IMR-90 (cell line): ENCODE results near the gene LAMA5. TPM values are rescaled to one million over a fixed set of nuclear protein-coding genes. Genes with fewer than 3 reads are reported as not detected.

ENCODE experiments used
- ATAC-seq: fragments of 200-7000 bp; cut with Tn5 transposase; 2 replicates; pipeline ENCODE4 v1.9.1; 2020; ENCODE audit warnings: low read depth, mild to moderate bottlenecking, moderate library complexity
- BruUV-seq: library from RNA; stranded (reverse); fragments of 400-500 nt; replicated peaks from 2 replicates; lab custom pipeline; 2021; lab: Mats Ljungman, UMichigan
- CTCF ChIA-PET: fragments of 300-600 bp; formaldehyde crosslinking; extraction: SDS; loops from one replicate; lab custom pipeline; 2021; ENCODE audit warnings: antibody characterized with exemption; lab: Yijun Ruan, JAX
- POLR2A ChIA-PET: fragments of 300-600 bp; sonication (Branson Sonifier 250); formaldehyde crosslinking; loops from one replicate; lab custom pipeline; 2022; ENCODE audit warnings: antibody characterized with exemption; ENCODE audit not compliant: unreplicated experiment; lab: Charles Lee
- DNase-seq: peaks from one replicate; pipeline ENCODE4 v3.0.0; 2013
- H2AFZ ChIP-seq: replicated peaks from 2 replicates; pipeline ENCODE3; 2013; ENCODE audit warnings: low read length, mild to moderate bottlenecking; ENCODE audit not compliant: poor library complexity
- H2AK5ac ChIP-seq: 2 replicates; pipeline ENCODE4 v1.6.1; 2013; ENCODE audit warnings: low read depth, low read length, inconsistent platforms
- H2AK9ac ChIP-seq: replicated peaks from 2 replicates; pipeline ENCODE3; 2013; ENCODE audit warnings: mild to moderate bottlenecking, low read depth, low read length, moderate library complexity; ENCODE audit not compliant: poor library complexity
- H2BK120ac ChIP-seq: 2 replicates; pipeline ENCODE4 v1.6.1; 2013; ENCODE audit warnings: low read depth, low read length, inconsistent platforms
- H2BK15ac ChIP-seq: 3 replicates; pipeline ENCODE4 v1.6.1; 2013; ENCODE audit warnings: low read depth, low read length, inconsistent platforms
- H2BK20ac ChIP-seq: 2 replicates; pipeline ENCODE4 v1.6.1; 2013; ENCODE audit warnings: low read depth, mild to moderate bottlenecking, inconsistent platforms, low read length, moderate library complexity
- H2BK5ac ChIP-seq: 2 replicates; pipeline ENCODE4 v1.6.1; 2013; ENCODE audit warnings: mild to moderate bottlenecking, low read depth, low read length, inconsistent platforms; ENCODE audit not compliant: poor library complexity, severe bottlenecking
- H3K14ac ChIP-seq: replicated peaks from 2 replicates; pipeline ENCODE4 v1.6.1; 2013; ENCODE audit warnings: low read depth, low read length, inconsistent platforms
- H3K18ac ChIP-seq: 2 replicates; pipeline ENCODE4 v1.6.1; 2013; ENCODE audit warnings: low read depth, low read length, control low read depth
- H3K23ac ChIP-seq: 2 replicates; pipeline ENCODE4 v1.6.1; 2013; ENCODE audit warnings: low read depth, low read length, inconsistent platforms
- H3K27ac ChIP-seq: 2 replicates; pipeline ENCODE4 v1.5.1; 2013; ENCODE audit warnings: mild to moderate bottlenecking, control low read depth, low read length; ENCODE audit not compliant: insufficient read depth
- H3K27me3 ChIP-seq: 2 replicates; pipeline ENCODE4 v1.6.1; 2013; ENCODE audit warnings: low read length; ENCODE audit not compliant: control insufficient read depth, insufficient read depth
- H3K36me3 ChIP-seq: 2 replicates; pipeline ENCODE4 v1.6.1; 2013; ENCODE audit warnings: low read length, mixed read lengths; ENCODE audit not compliant: control insufficient read depth, insufficient read depth
- H3K4ac ChIP-seq: 2 replicates; pipeline ENCODE4 v1.6.1; 2013; ENCODE audit warnings: low read depth, low read length, inconsistent platforms
- H3K4me1 ChIP-seq: 2 replicates; pipeline ENCODE4 v1.6.1; 2013; ENCODE audit warnings: low read length, mixed read lengths; ENCODE audit not compliant: control insufficient read depth, insufficient read depth
- H3K4me2 ChIP-seq: 2 replicates; pipeline ENCODE4 v1.6.1; 2013; ENCODE audit warnings: low read depth, mild to moderate bottlenecking, control low read depth, low read length, moderate library complexity
- H3K4me3 ChIP-seq: 2 replicates; pipeline ENCODE4 v1.5.1; 2013; ENCODE audit warnings: low read depth, mild to moderate bottlenecking, control low read depth, low read length, moderate library complexity; ENCODE audit not compliant: insufficient read depth
- H3K56ac ChIP-seq: 2 replicates; pipeline ENCODE4 v1.6.1; 2013; ENCODE audit warnings: low read length, inconsistent platforms; ENCODE audit not compliant: insufficient read depth; ENCODE audit errors: extremely low read depth
- H3K79me1 ChIP-seq, 2 experiments: 2 replicates each; pipeline ENCODE4 v1.6.1; 2013; ENCODE audit warnings: low read length in 2 of 2, inconsistent platforms in 1 of 2, low read depth in 1 of 2
- H3K9ac ChIP-seq: 2 replicates; pipeline ENCODE4 v1.6.1; 2013; ENCODE audit warnings: low read depth, low read length, control low read depth
- H3K9me1 ChIP-seq: 2 replicates; pipeline ENCODE4 v1.6.1; 2013; ENCODE audit warnings: low read length, inconsistent platforms; ENCODE audit not compliant: insufficient read depth
- H3K9me3 ChIP-seq: 2 replicates; pipeline ENCODE4 v1.6.1; 2013; ENCODE audit warnings: low read length; ENCODE audit not compliant: control insufficient read depth, insufficient read depth
- H4K20me1 ChIP-seq: 2 replicates; pipeline ENCODE4 v1.6.1; 2013; ENCODE audit warnings: low read length, inconsistent platforms; ENCODE audit not compliant: insufficient read depth
- H4K5ac ChIP-seq: 2 replicates; pipeline ENCODE4 v1.6.1; 2013; ENCODE audit warnings: mild to moderate bottlenecking, low read depth, low read length, control low read depth
- H4K8ac ChIP-seq, 2 experiments: 2 replicates each; pipeline ENCODE4 v1.6.1; 2013; ENCODE audit warnings: low read depth in 2 of 2, low read length in 2 of 2, control low read depth in 1 of 2, inconsistent platforms in 1 of 2
- H4K91ac ChIP-seq: 2 replicates; pipeline ENCODE4 v1.6.1; 2013; ENCODE audit warnings: low read depth, low read length, inconsistent platforms; ENCODE audit not compliant: insufficient read depth
- CHD1 ChIP-seq: IDR thresholded peaks from 2 replicates; pipeline ENCODE4 v1.6.1; 2012; ENCODE audit warnings: low read depth, low read length, improper control_type of control experiment
- USF2 ChIP-seq: fragments of 150-350 bp; IDR thresholded peaks from 2 replicates; pipeline ENCODE4 v1.6.1; 2017; ENCODE audit warnings: mild to moderate bottlenecking, antibody characterized with exemption, low read length, low read depth
- WGBS, 2 experiments: methylation state at CpG; one replicate each; pipeline versions ENCODE4 v1.1.5 to v1.1.7; 2013; ENCODE audit warnings: missing lambda C conversion rate in 2 of 2; ENCODE audit not compliant: insufficient read length in 1 of 2; ENCODE audit errors: extremely low coverage in 2 of 2; 5-methylcytosine and 5-hydroxymethylcytosine counted together
- dilution Hi-C: fragments of 300-500 bp; cut with HindIII; formaldehyde crosslinking; loops from one replicate; pipeline ENCODE4 v1.14.3; 2018; ENCODE audit warnings: low sequenced_read_pairs; ENCODE audit not compliant: unreplicated experiment
- in situ Hi-C: fragments of 300-500 bp; cut with MboI; formaldehyde crosslinking; loops from 3 replicates; pipeline ENCODE4 v1.14.3; 2019; ENCODE audit warnings: low sequenced_read_pairs, inconsistent platforms, mixed read lengths
- intact Hi-C: fragments of 100-400 bp; cut with micrococcal nuclease; formaldehyde crosslinking; loops from 2 replicates; pipeline ENCODE4 v1.10.0; 2022
- polyA plus RNA-seq, 3 experiments: library from polyadenylated mRNA; depleted of rRNA; stranded (reverse); fragments of >200 nt; gene quantifications; 2 replicates each; pipeline ENCODE4 v1.2.3, GENCODE V29; 2012; ENCODE audit warnings: low replicate concordance in 1 of 3
- total RNA-seq: library from RNA; depleted of rRNA; stranded (reverse); fragments of >200 nt; gene quantifications from 2 replicates; pipeline ENCODE4 v1.2.3, GENCODE V29; 2012

Gene LAMA5
- total and polyA plus RNA-seq, 2 of the 4 experiments (the other 2 are of a cell fraction): 0.90 to 7.3 TPM

- H3K36me3 ChIP-seq: peaks cover 48% of the 10 kb centered on the region
- TF ChIP-seq USF2 (no peak), CHD1 (no peak)
- in situ Hi-C loops (loop anchor here (25.0 kb wide), 1 partner anchor 320 kb away; no protein-coding TSS in a partner anchor), dilution Hi-C loops (loop anchor here (25.0 kb wide), 1 partner anchor 95 kb away; the partner anchor contains the start of gene RPS21), intact Hi-C loops (no loop called here)
- H3K4me2 ChIP-seq: no peak overlapping the region
- H3K14ac ChIP-seq: no peak overlapping the region
- H2AK9ac ChIP-seq: no peak overlapping the region
- no peak overlapping the region for H4K5ac ChIP-seq
- no peak overlapping the region for H3K56ac ChIP-seq
- no peak overlapping the region for H3K23ac ChIP-seq
- CTCF ChIA-PET: no interaction called here
- H2BK15ac ChIP-seq: no peak overlapping the region
- no peak overlapping the region for H3K4me3 ChIP-seq
- H3K4ac ChIP-seq: no peak overlapping the region
- H3K9me3 ChIP-seq: no peaks in the 10 kb centered on the region
- ATAC-seq (no peak), DNase-seq (no peak)
- H3K9me1 ChIP-seq: no peaks in the 10 kb centered on the region; the same call in 1 of the 2 replicates
- H3K27me3 ChIP-seq: no peaks in the 10 kb centered on the region
- no peak overlapping the region for H4K91ac ChIP-seq
- H3K18ac ChIP-seq: no peak overlapping the region
- no peak overlapping the region for H2BK5ac ChIP-seq
- H3K9ac ChIP-seq: no peak overlapping the region
- no peaks in the 10 kb centered on the region; the same call in none of the 2 replicates for H4K20me1 ChIP-seq
- no peak overlapping the region for H2BK120ac ChIP-seq
- no peak overlapping the region for H2BK20ac ChIP-seq
- 73% methylated on average over 3 of the region's 11 CpGs; no CpG with 5 or more reads in 1 of the 2 experiments for WGBS, 2 experiments
- H3K4me1 ChIP-seq: no peaks in the 10 kb centered on the region
- no peak overlapping the region for H4K8ac ChIP-seq
- H3K79me1 ChIP-seq: no peaks in the 10 kb centered on the region; a peak in 1 of 4 replicates
- no peak overlapping the region for H2AFZ ChIP-seq
- POLR2A ChIA-PET: no interaction called here
- BruUV-seq: no TSS peak
- no peak overlapping the region for H2AK5ac ChIP-seq
- H3K27ac ChIP-seq: no peak overlapping the region
Observed at GRCh38 chr20:62292108-62292507, 75.0 kb downstream of the LAMA5 start.
